Measurements from ENCODE around the gene TGFBR3L. TPM values are rescaled to one million over a fixed set of nuclear protein-coding genes. Genes with fewer than 3 reads are reported as not detected.

The TGFBR3L gene
- total RNA-seq, 1 experiment from 2014 or later: 12.5 TPM

DNA sequence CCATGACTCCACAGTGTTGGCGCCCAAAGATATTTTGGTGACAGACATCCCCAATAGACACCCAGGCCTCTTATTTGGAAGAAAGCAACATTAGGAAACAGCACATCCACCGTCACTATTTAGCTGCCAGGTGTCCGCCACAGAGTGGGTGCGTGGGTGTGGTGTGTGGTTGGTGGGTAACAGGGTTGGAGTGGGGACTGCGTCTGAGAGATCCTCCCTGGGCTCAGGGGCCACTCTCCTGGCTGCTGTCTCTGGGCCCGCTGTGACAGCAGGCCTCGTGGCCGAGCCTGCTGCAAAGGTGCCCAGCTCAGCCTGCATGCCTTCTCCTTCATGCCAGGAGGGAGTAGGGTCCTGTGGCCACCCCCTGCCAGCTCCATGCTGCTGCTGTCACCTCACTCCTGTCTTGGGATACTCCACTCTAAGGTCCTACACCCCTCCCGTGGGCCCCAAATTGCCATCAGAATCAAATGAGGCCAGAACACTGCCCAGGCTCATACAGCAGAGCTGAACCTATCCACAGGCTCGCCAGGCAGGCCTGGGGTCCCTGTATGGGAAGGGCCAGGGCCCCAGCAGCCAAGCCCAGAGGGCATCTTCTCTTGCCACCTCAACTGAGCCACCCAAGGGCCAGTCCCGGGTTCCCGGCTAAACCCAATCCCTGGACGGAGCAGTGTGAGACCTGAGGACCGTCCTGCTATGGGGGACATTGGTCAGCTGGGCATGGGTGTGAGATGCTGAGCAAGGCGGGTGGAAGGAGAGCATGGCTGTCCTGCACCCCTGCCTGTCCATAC is 53.6 kb downstream of the TGFBR3L start:
- POLR2A ChIA-PET: no interaction called here
- H3K9me3 ChIP-seq (ENCODE audit: control insufficient read depth, insufficient read depth, low read depth, low read length): no peaks in the 10 kb centered on the region
- intact Hi-C loops (cut with micrococcal nuclease; ENCODE audit: unreplicated experiment) (no loop called here), in situ Hi-C loops (cut with HindIII; ENCODE audit: low pct_unique_long_range_greater_than_20kb, low sequenced_read_pairs) (no loop called here)
- ATAC-seq: no peak
- no peak overlapping the region for H3K4me3 ChIP-seq (ENCODE audit: low read depth in 2 of 2, low read length in 2 of 2)
- H3K27ac ChIP-seq (ENCODE audit: low read length): no peak overlapping the region
- no peak for DNase-seq (ENCODE audit: low read depth, low spot score)
- H3K27me3 ChIP-seq (ENCODE audit: control insufficient read depth, insufficient read depth, low read length): no peaks in the 10 kb centered on the region
- no peak for TF ChIP-seq TCF7L2 (IDR thresholded peaks at IDR 0.05; ENCODE audit: low read depth, low read length)
- TF ChIP-seq SIN3A (IDR thresholded peaks at IDR 0.05; ENCODE audit: borderline replicate concordance, insufficient read depth, low read depth, low read length): no peak
- TF ChIP-seq, protein P1, sequence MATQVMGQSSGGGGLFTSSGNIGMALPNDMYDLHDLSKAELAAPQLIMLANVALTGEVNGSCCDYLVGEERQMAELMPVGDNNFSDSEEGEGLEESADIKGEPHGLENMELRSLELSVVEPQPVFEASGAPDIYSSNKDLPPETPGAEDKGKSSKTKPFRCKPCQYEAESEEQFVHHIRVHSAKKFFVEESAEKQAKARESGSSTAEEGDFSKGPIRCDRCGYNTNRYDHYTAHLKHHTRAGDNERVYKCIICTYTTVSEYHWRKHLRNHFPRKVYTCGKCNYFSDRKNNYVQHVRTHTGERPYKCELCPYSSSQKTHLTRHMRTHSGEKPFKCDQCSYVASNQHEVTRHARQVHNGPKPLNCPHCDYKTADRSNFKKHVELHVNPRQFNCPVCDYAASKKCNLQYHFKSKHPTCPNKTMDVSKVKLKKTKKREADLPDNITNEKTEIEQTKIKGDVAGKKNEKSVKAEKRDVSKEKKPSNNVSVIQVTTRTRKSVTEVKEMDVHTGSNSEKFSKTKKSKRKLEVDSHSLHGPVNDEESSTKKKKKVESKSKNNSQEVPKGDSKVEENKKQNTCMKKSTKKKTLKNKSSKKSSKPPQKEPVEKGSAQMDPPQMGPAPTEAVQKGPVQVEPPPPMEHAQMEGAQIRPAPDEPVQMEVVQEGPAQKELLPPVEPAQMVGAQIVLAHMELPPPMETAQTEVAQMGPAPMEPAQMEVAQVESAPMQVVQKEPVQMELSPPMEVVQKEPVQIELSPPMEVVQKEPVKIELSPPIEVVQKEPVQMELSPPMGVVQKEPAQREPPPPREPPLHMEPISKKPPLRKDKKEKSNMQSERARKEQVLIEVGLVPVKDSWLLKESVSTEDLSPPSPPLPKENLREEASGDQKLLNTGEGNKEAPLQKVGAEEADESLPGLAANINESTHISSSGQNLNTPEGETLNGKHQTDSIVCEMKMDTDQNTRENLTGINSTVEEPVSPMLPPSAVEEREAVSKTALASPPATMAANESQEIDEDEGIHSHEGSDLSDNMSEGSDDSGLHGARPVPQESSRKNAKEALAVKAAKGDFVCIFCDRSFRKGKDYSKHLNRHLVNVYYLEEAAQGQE (IDR thresholded peaks at IDR 0.05; ENCODE audit: insufficient read depth in 1 of 2, low read depth in 2 of 2, low read length in 1 of 2): no peak
- TF ChIP-seq POLR2AphosphoS5 (IDR thresholded peaks at IDR 0.05; ENCODE audit: low read depth, low read length): no peak
- TF ChIP-seq, protein P2, sequence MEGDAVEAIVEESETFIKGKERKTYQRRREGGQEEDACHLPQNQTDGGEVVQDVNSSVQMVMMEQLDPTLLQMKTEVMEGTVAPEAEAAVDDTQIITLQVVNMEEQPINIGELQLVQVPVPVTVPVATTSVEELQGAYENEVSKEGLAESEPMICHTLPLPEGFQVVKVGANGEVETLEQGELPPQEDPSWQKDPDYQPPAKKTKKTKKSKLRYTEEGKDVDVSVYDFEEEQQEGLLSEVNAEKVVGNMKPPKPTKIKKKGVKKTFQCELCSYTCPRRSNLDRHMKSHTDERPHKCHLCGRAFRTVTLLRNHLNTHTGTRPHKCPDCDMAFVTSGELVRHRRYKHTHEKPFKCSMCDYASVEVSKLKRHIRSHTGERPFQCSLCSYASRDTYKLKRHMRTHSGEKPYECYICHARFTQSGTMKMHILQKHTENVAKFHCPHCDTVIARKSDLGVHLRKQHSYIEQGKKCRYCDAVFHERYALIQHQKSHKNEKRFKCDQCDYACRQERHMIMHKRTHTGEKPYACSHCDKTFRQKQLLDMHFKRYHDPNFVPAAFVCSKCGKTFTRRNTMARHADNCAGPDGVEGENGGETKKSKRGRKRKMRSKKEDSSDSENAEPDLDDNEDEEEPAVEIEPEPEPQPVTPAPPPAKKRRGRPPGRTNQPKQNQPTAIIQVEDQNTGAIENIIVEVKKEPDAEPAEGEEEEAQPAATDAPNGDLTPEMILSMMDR (IDR thresholded peaks at IDR 0.05): no peak
- H3K4me1 ChIP-seq (ENCODE audit: control insufficient read depth, insufficient read depth, low read length): no peaks in the 10 kb centered on the region
- 0 out of 2 replicates have a peak, but pooled peaks cover 3% of the 10 kb centered on the region for H3K36me3 ChIP-seq (ENCODE audit: control insufficient read depth, insufficient read depth, low read length)
- BruUV-seq (replicated peaks): no TSS peak
- CTCF ChIA-PET: no interaction called here

Other genes starting within 250 kb of the TGFBR3L start
- not detected for gene RETN, start 245.8 kb upstream of the TGFBR3L start, total RNA-seq (2021; ENCODE audit: unreplicated experiment)
- gene MCEMP1, start 237.7 kb upstream of the TGFBR3L start, total RNA-seq (2021; ENCODE audit: unreplicated experiment): not detected
- gene TRAPPC5, start 234.0 kb upstream of the TGFBR3L start, total RNA-seq (2021; ENCODE audit: unreplicated experiment): 101 TPM
- 0.15 TPM for gene FCER2, start 212.7 kb upstream of the TGFBR3L start, total RNA-seq (2021; ENCODE audit: unreplicated experiment)
- not detected for gene CLEC4G, start 182.7 kb upstream of the TGFBR3L start, total RNA-seq (2021; ENCODE audit: unreplicated experiment)
- not detected for gene CD209, start 167.3 kb upstream of the TGFBR3L start, total RNA-seq (2021; ENCODE audit: unreplicated experiment)
- not detected for gene CLEC4M, start 151.6 kb upstream of the TGFBR3L start, total RNA-seq (2021; ENCODE audit: unreplicated experiment)
- 6.4 TPM for gene EVI5L, start 84.6 kb upstream of the TGFBR3L start, total RNA-seq (2021; ENCODE audit: unreplicated experiment)
- 3.7 TPM for gene PRR36, start 40.4 kb upstream of the TGFBR3L start, total RNA-seq (2021; ENCODE audit: unreplicated experiment)
- gene LRRC8E, start 26.3 kb upstream of the TGFBR3L start, total RNA-seq (2021; ENCODE audit: unreplicated experiment): 5.0 TPM
- 32.9 TPM for gene MAP2K7, start 11.0 kb upstream of the TGFBR3L start, total RNA-seq (2021; ENCODE audit: unreplicated experiment)
- 63.0 TPM for gene SNAPC2, start 5.5 kb downstream of the TGFBR3L start, total RNA-seq (2021; ENCODE audit: unreplicated experiment)
- 89.4 TPM for gene CTXN1, start 11.3 kb downstream of the TGFBR3L start, total RNA-seq (2021; ENCODE audit: unreplicated experiment)
- gene TIMM44, start 28.8 kb downstream of the TGFBR3L start, total RNA-seq (2021; ENCODE audit: unreplicated experiment): 105 TPM
- 123 TPM for gene ELAVL1, start 90.8 kb downstream of the TGFBR3L start, total RNA-seq (2021; ENCODE audit: unreplicated experiment)
- not detected for gene CCL25, start 137.9 kb downstream of the TGFBR3L start, total RNA-seq (2021; ENCODE audit: unreplicated experiment)
- gene FBN3, start 234.8 kb downstream of the TGFBR3L start, total RNA-seq (2021; ENCODE audit: unreplicated experiment): 0.10 TPM

Data from Panc1 (cell line).